ENCODE data around the gene SLC39A13.
A peak's percentile ranks its signal among the peaks of the same experiment; 100 is the strongest.

SLC39A13 gene

GRCh38 chr11:47387944-47388696 lies 20.3 kb upstream of the SLC39A13 start:
- DNase-seq = no peak

- DNase-seq = no peak
Observed at GRCh38 chr11:47388697-47389576, 19.5 kb upstream of the SLC39A13 start.

DNA sequence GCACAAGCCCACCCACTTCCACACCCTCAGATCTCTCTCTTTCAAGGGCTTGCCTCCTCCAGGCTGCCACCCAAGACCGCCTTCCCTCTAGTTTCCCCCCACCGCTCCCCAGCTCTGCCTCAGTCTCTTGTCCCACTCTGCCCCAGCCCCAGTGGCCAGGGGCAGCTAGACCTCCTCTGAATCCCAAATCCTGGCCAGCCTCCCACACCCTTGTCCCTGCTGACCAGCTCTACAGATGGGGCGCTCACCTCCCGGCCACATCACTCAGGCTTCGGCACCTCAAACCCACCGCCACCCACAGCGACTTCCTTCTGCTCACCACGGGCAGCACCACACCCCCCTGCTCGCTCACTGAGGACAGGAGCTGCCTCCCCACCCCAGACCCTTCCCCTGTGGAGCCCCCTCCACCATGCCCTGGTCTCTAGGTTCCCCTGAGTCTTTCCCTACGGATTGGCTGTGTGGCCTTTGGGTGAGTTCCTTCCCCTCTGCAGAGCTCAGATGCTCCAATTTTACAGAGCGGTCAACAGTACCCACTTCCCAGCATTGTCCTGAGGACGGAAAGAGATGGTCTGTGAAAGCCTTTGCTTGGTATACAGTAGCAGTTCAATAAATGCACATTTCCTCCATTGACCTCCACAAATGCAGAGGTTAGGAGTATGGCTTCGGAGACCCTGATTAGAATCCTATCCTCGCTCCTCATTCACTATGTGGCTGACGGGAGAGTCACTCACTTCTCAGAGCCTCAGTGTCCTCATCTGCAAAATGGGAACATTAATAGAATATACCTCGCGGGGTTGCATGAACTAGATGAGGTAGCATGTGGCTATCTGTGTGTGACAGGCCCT lies 18.6 kb upstream of the SLC39A13 start:
- no peak for DNase-seq

DNA sequence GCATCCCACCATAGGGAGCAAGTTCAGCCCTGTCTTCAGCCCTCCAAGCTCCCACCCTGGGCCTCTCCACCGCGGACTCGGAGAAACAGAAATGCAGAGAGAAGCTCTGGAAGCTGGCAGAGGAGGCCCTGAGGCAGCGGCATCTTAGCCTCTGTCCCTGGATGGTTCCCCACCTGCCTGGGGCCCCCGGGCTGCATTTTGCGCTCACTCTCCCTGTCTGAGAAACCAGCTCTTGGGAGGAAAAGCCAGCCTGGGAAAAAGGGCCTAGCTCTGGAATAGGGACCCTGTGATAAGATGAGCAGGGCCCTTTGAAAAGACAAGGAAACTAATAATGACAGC lies 18.0 kb upstream of the SLC39A13 start:
- DNase-seq = no peak

GRCh38 chr11:47391077-47391583 lies 17.3 kb upstream of the SLC39A13 start:
- DNase-seq = no peak

DNA sequence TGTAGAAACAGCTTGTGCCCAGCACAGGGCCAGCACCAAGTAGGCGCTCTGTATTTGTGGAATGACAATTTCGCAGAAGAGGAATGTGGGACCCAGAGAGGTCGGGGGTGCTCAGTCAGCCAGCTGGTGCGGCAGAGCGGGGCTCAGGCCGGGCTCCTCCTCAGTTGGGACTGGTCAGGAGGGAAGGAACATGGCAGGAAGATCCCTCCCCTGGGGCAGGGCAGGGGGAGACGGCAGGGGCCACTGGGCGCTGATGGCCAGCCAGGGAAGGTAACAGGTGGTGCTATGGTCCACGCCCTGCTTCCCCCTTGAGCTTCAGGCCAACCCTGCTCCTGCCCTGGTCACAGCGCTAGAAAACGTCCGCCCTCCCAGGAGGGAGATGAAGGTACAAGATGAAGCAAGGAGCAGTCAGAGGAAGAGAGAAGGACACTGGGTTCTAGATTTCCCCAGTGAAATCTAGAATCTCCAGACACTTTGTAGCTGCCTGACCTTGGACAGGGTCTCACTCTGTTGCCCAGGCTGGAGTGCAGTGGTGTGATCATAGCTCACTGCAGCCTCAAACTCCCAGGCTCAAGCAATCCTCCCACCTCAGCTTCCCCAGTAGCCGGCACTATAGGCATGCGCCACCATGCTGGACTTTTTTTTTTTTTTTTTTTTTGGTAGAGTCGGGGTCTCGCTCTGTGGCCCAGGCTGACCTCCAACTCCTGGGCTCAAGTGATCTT lies 16.5 kb upstream of the SLC39A13 start:
- DNase-seq = no peak

- DNase-seq = no peak
Observed at GRCh38 chr11:47392546-47393162, 15.7 kb upstream of the SLC39A13 start.

DNA sequence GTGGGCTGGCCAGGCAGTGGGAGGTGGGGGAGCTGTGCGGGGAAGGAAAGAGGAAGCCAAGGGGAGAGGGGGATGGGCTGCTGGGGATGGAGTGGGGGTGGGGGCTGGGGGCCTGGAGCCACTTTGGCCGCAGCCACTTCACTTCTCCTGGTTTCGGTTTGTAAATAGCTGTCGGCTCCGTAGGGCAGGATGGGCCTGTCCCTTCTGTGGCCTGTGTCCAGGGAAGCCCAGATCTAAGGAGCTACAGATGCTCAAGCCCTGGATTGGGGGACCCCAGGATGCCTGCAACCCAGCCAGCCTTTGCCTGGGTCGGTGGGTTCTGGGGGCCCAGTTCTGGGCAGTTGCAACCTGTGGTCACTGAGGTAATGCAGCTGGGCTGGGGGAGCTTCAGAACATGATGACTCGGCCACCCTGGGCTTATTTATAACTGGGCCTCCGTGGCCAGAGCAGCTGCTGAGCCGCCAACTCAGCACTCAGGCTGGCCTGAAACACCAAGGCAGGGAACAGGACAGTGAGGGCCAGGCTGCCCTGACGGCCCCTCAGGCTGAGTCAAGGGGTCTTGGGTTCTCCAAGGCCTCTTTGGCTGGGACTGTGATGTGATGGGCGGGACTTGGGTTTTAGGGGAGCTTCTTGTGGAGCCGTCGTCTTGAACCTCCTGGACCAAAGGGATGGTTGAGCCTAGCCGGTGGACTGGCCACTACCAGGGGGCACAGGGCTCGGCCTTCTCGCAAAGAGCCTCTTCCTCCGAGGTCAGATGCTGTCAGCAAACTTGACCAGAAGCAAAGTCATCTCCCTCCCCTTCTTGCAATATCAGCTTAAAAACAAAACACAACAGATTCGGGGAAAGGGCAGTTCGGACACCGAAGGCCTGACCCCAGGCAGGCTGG lies 15.0 kb upstream of the SLC39A13 start:
- DNase-seq = peak; percentile 51

DNA sequence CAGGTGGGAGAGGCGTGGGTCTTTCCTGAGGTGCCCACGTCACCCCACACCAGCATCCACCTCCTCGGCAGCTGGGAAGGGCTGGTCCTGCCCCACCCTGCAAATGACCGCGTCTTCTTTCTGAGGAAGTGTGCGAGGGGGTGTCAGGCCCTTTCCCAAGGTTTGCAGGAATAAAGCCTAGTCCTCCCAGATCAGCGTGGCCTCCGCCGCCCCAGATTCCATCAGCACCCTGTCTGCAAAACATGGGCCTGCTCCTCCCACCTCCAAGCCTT lies 14.4 kb upstream of the SLC39A13 start:
- no peak for DNase-seq

- DNase-seq = peak; percentile 61
Observed at GRCh38 chr11:47394322-47395222, 13.8 kb upstream of the SLC39A13 start.

GRCh38 chr11:47395223-47396048 lies 13.0 kb upstream of the SLC39A13 start:
- no peak for DNase-seq

GRCh38 chr11:47396049-47396320 lies 12.4 kb upstream of the SLC39A13 start:
- no peak for DNase-seq

DNA sequence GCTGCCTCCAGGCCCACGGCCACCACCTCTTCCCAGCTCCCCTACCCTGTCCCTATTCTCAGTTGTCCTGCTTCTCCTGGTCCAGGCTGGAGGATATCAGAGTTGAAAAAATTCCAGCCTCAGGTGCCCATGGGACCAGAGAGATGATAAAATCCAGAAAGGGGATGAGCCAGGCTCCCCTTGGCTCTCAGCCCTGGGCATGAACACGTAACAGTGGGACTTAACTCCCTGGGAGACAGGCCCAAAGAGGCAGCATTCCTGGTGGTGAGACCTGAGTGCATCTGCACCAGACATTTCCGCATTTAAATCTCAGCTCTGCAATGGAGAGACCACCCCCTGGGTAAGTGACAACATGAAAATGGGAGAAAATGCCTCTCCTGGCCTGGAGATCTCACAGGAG lies 10.4 kb upstream of the SLC39A13 start:
- no peak for DNase-seq

GRCh38 chr11:47398551-47398950 lies 9.8 kb upstream of the SLC39A13 start:
- no peak for DNase-seq

DNA sequence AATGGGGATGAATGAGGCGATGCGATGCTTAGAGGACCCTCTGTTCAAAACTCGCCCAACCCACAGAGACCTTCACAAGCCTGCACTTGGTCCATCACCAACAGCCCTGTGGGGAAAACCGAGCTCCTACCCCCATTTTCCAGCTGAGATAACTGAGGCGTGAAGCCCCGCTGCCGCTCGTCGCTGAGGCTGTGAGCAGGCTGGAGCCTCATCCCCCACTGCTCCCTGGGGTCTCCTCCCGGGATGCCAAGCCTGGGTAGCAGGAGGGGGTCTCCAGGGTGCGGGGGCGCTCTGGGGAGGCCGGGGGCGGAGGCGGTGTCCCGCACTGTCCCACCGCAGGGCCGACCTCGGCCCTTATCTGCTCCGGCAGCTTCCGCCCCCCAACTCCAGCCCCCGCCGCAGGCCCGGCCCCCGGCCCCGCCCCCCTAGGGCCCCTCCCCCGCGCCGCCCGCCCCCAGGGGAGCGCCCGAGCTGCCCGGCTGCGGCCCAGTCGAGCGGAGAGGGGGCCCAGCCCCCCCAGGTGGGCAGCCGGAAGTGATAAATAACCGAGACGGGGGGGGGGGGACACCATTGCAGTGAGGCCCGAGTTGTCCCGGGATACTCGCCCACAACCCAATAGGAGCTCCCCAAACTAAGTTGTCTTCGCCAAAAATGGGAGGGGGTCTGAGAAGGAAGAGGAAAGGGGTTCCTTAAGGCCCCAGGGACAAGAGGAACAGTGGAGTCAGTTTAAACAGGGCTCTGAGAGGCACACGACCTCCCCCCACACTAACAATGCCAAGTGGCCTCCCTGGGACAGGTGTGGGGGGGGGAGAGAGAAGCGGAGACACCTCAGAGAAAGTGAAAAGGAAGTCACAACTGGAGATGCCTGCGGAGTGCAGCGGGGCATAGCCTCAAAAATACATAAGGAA lies 8.3 kb upstream of the SLC39A13 start:
- peak; percentile 63 for DNase-seq

GRCh38 chr11:47400768-47401279 lies 7.6 kb upstream of the SLC39A13 start:
- DNase-seq = no peak

GRCh38 chr11:47403135-47403534 lies 5.3 kb upstream of the SLC39A13 start:
- peak; percentile 17 for DNase-seq

GRCh38 chr11:47403571-47403970 lies 4.8 kb upstream of the SLC39A13 start:
- DNase-seq = no peak
